HEK293 (cell line): ENCODE data around the gene ZNF579.
A peak's percentile ranks its signal among the peaks of the same experiment; 100 is the strongest.

ENCODE experiments used
- BCL11B ChIP-seq: fragments of 450-650 bp; formaldehyde crosslinking; IDR thresholded peaks from 2 replicates; pipeline ENCODE4 v1.5.1; 2016; ENCODE audit warnings: low read depth, missing biosample characterization, missing genetic modification characterization
- HOXC10 ChIP-seq: sonication (generic); formaldehyde crosslinking; IDR thresholded peaks from 2 replicates; pipeline ENCODE4 v1.8.1; 2023; ENCODE audit warnings: mild to moderate bottlenecking, missing genetic modification reagents
- INSM2 ChIP-seq: fragments of 450-650 bp; formaldehyde crosslinking; IDR thresholded peaks from 2 replicates; pipeline ENCODE4 v1.5.1; 2016; ENCODE audit warnings: missing biosample characterization, missing genetic modification characterization
- KLF16 ChIP-seq: fragments of 450-650 bp; formaldehyde crosslinking; IDR thresholded peaks from 2 replicates; pipeline ENCODE4 v1.5.1; 2017; ENCODE audit warnings: missing biosample characterization, missing genetic modification characterization
- KLF9 ChIP-seq: fragments of 450-650 bp; formaldehyde crosslinking; IDR thresholded peaks from 2 replicates; pipeline ENCODE4 v1.5.1; 2016; ENCODE audit warnings: missing biosample characterization, missing genetic modification characterization, low read depth
- RBAK ChIP-seq: fragments of 450-650 bp; formaldehyde crosslinking; IDR thresholded peaks from 2 replicates; pipeline ENCODE4 v1.5.1; 2016; ENCODE audit warnings: missing biosample characterization, missing genetic modification characterization
- SP2 ChIP-seq: fragments of 450-650 bp; formaldehyde crosslinking; IDR thresholded peaks from 2 replicates; pipeline ENCODE4 v1.5.1; 2016; ENCODE audit warnings: missing biosample characterization, missing genetic modification characterization
- SP3 ChIP-seq: fragments of 450-650 bp; formaldehyde crosslinking; IDR thresholded peaks from 2 replicates; pipeline ENCODE4 v1.5.1; 2016; ENCODE audit warnings: missing biosample characterization, missing genetic modification characterization
- ZBTB10 ChIP-seq: fragments of 450-650 bp; formaldehyde crosslinking; IDR thresholded peaks from 2 replicates; pipeline ENCODE4 v1.5.1; 2016; ENCODE audit warnings: missing biosample characterization, missing genetic modification characterization
- ZBTB8A ChIP-seq: fragments of 450-650 bp; formaldehyde crosslinking; IDR thresholded peaks from 2 replicates; pipeline ENCODE4 v1.5.1; 2016; ENCODE audit warnings: missing biosample characterization, missing genetic modification characterization
- ZFHX2 ChIP-seq: fragments of 450-650 bp; formaldehyde crosslinking; conservative IDR thresholded peaks from 2 replicates; pipeline ENCODE4 v1.5.1; 2016; ENCODE audit warnings: missing biosample characterization, missing genetic modification characterization
- ZFP69B ChIP-seq: fragments of 450-650 bp; formaldehyde crosslinking; IDR thresholded peaks from 2 replicates; pipeline ENCODE4 v1.5.1; 2016; ENCODE audit warnings: missing biosample characterization, missing genetic modification characterization
- ZNF138 ChIP-seq: fragments of 450-650 bp; formaldehyde crosslinking; IDR thresholded peaks from 2 replicates; pipeline ENCODE4 v1.5.1; 2016; ENCODE audit warnings: missing biosample characterization, missing genetic modification characterization, borderline replicate concordance
- ZNF148 ChIP-seq: fragments of 450-650 bp; formaldehyde crosslinking; IDR thresholded peaks from 2 replicates; pipeline ENCODE4 v1.5.0; 2017; ENCODE audit warnings: missing biosample characterization, missing genetic modification characterization, borderline replicate concordance
- ZNF2 ChIP-seq: fragments of 450-650 bp; formaldehyde crosslinking; IDR thresholded peaks from 2 replicates; pipeline ENCODE4 v1.5.1; 2016; ENCODE audit warnings: missing biosample characterization, missing genetic modification characterization
- ZNF24 ChIP-seq: fragments of 450-650 bp; formaldehyde crosslinking; IDR thresholded peaks from 2 replicates; pipeline ENCODE4 v1.5.1; 2016; ENCODE audit warnings: missing biosample characterization, missing genetic modification characterization
- ZNF248 ChIP-seq: fragments of 450-650 bp; formaldehyde crosslinking; IDR thresholded peaks from 2 replicates; pipeline ENCODE4 v1.5.1; 2017; ENCODE audit warnings: missing biosample characterization, missing genetic modification characterization
- ZNF280D ChIP-seq: fragments of 450-650 bp; formaldehyde crosslinking; IDR thresholded peaks from 2 replicates; pipeline ENCODE4 v1.5.1; 2016; ENCODE audit warnings: missing biosample characterization, missing genetic modification characterization
- ZNF292 ChIP-seq: fragments of 450-650 bp; formaldehyde crosslinking; IDR thresholded peaks from 2 replicates; pipeline ENCODE4 v1.5.1; 2016; ENCODE audit warnings: low read depth, missing biosample characterization, missing genetic modification characterization, borderline replicate concordance
- ZNF341 ChIP-seq: fragments of 450-650 bp; formaldehyde crosslinking; IDR thresholded peaks from 2 replicates; pipeline ENCODE4; 2016; ENCODE audit warnings: low read depth, missing biosample characterization, missing genetic modification characterization
- ZNF449 ChIP-seq: fragments of 450-650 bp; formaldehyde crosslinking; IDR thresholded peaks from 2 replicates; pipeline ENCODE4 v1.5.1; 2017; ENCODE audit warnings: missing biosample characterization, mild to moderate bottlenecking, missing genetic modification characterization, moderate library complexity
- ZNF521 ChIP-seq: fragments of 450-650 bp; formaldehyde crosslinking; IDR thresholded peaks from 2 replicates; pipeline ENCODE4 v1.5.1; 2017; ENCODE audit warnings: missing biosample characterization, mild to moderate bottlenecking, missing genetic modification characterization
- ZNF529 ChIP-seq: fragments of 450-650 bp; formaldehyde crosslinking; IDR thresholded peaks from 2 replicates; pipeline ENCODE4 v1.5.1; 2017; ENCODE audit warnings: missing genetic modification characterization, missing biosample characterization; ENCODE audit not compliant: insufficient replicate concordance
- ZNF629 ChIP-seq: fragments of 450-650 bp; formaldehyde crosslinking; IDR thresholded peaks from 2 replicates; pipeline ENCODE4 v1.5.1; 2017; ENCODE audit warnings: missing biosample characterization, missing genetic modification characterization
- ZNF654 ChIP-seq: fragments of 450-650 bp; formaldehyde crosslinking; IDR thresholded peaks from 2 replicates; pipeline ENCODE4 v1.5.1; 2016; ENCODE audit warnings: low read depth, missing biosample characterization, missing genetic modification characterization
- ZNF660 ChIP-seq: fragments of 450-650 bp; IDR thresholded peaks from 2 replicates; pipeline ENCODE4 v1.5.1; 2018; ENCODE audit warnings: missing biosample characterization, mild to moderate bottlenecking, missing genetic modification characterization
- ZNF830 ChIP-seq: fragments of 450-650 bp; IDR thresholded peaks from 2 replicates; pipeline ENCODE4 v1.5.0; 2018; ENCODE audit warnings: missing biosample characterization, missing genetic modification characterization, low read depth, mild to moderate bottlenecking, moderate library complexity
- ZNF843 ChIP-seq: fragments of 450-650 bp; formaldehyde crosslinking; IDR thresholded peaks from 2 replicates; pipeline ENCODE4 v1.5.1; 2016; ENCODE audit warnings: missing biosample characterization, missing genetic modification characterization
- ZSCAN30 ChIP-seq: fragments of 450-650 bp; IDR thresholded peaks from 2 replicates; pipeline ENCODE4 v1.5.1; 2018; ENCODE audit warnings: missing biosample characterization, mild to moderate bottlenecking, missing genetic modification characterization, moderate library complexity

ZNF579 gene

GRCh38 chr19:55598719-55599467 is 18.2 kb upstream of the ZNF579 start (continued):
- peak; percentile 92 for TF ChIP-seq ZFP69B (tag by site-specific recombination)
- 0 out of 2 replicates have a peak, but pooled peaks have one; percentile 29 for TF ChIP-seq ZNF843 (tag by site-specific recombination)
- TF ChIP-seq ZBTB8A (tag by site-specific recombination), result peak; percentile 60; the same call in 1 of the 2 replicates
- TF ChIP-seq ZSCAN30, result peak; percentile 84; the same call in 1 of the 2 replicates
- TF ChIP-seq ZNF521 (tag by site-specific recombination), result no peak
- TF ChIP-seq ZNF341 (tag by site-specific recombination), result peak; percentile 86
- no peak for TF ChIP-seq ZFHX2 (tag by site-specific recombination)
- no peak for TF ChIP-seq ZNF24 (tag by site-specific recombination)
- no peak for TF ChIP-seq ZNF529 (tag by site-specific recombination)
- peak; percentile 99 for TF ChIP-seq SP3 (tag by site-specific recombination)
- peak; percentile 95 for TF ChIP-seq KLF9 (tag by site-specific recombination)
- 0 out of 2 replicates have a peak, but pooled peaks have one; percentile 28 for TF ChIP-seq KLF16 (tag by site-specific recombination)
- no peak for TF ChIP-seq ZNF449 (tag by site-specific recombination)
- TF ChIP-seq ZNF654 (tag by site-specific recombination), result no peak
- TF ChIP-seq ZNF148 (tag by site-specific recombination), result no peak
- TF ChIP-seq ZNF629 (tag by site-specific recombination), result no peak
- TF ChIP-seq ZNF138 (tag by site-specific recombination), result no peak
- 0 out of 2 replicates have a peak, but pooled peaks have one; percentile 38 for TF ChIP-seq HOXC10
- no peak for TF ChIP-seq ZNF280D
- peak; percentile 37; the same call in 1 of the 2 replicates for TF ChIP-seq INSM2
- no peak for TF ChIP-seq ZNF292 (tag by site-specific recombination)
- TF ChIP-seq ZBTB10, result no peak
- TF ChIP-seq BCL11B, result peak; percentile 96; the same call in 1 of the 2 replicates
- no peak for TF ChIP-seq ZNF830 (tag by site-specific recombination)
- TF ChIP-seq ZNF660 (tag by site-specific recombination), result peak; percentile 69; the same call in 1 of the 2 replicates
- peak; percentile 92 for TF ChIP-seq SP2 (tag by site-specific recombination)
- no peak for TF ChIP-seq RBAK (tag by site-specific recombination)
- TF ChIP-seq ZNF248 (tag by site-specific recombination), result no peak
- peak; percentile 78 for TF ChIP-seq ZNF2
